Measurements from ENCODE around the gene SUPT4H1. TPM values are rescaled to one million over a fixed set of nuclear protein-coding genes. Genes with fewer than 3 reads are reported as not detected.

SUPT4H1 gene
- total RNA-seq, 1 experiment from 2014 or later: 109 TPM

DNA sequence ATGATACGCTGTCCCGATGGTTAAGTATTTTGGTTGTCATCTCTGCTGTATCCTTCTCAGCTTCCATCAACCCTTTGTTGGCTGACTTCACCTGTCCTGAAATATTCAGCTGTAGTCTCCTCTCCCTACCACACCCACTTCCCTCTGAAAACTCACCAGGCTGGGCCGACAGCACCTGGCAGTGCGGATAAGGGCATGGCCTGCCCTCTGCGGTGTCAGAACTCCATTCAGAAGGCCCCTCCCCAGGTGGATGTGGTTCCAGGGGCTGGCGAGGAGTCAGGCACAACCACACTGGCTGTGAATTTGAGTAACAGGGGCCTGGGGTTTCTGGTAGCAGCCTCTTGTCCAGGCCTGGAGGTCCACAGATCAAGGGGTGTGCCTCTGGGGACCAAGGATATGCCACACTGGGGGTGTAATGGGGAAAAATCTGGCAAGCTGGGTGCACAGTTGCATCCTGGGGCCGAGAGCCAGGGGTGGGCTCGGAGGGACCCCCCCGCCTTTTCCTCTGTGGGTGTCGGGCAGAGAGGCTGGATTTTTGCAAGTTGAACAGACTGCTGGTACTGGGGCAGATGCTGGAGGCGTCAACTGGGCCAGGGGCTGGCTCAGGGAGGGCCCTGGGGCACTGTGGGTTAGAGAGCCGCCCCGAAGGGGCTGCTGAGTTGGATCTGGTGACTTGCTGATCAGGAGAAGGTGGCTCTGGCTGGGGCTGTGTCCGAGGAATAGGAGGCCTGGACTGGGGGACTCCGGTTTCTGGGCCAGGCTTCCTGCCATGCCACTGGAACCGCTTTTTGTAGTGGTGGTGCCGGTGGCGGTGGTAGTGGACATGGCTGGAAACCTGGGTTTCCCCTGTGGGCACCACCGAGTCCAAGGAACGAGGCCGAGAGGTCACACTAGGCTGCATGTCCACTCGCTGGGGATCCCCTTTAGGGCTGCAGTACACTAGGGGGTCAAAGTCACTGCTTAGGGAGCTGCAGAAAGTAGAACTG lies 5.6 kb upstream of the SUPT4H1 start:
- no peak overlapping the region for H3K14ac ChIP-seq (ENCODE audit: insufficient read depth, low read length)
- no peak overlapping the region for H2AK5ac ChIP-seq (ENCODE audit: insufficient read length, low read length)
- Mint-ChIP-seq H3K4me1 (peaks cover 12 to 17% of the 10 kb centered on the region in 2 experiments), H3K27me3 (ENCODE audit: low read depth) (peaks cover 4% of the 10 kb centered on the region), H3K4me3 (no peak overlapping the region), H3K27ac (no peak overlapping the region; a peak in 1 of 7 replicates), H3K36me3 (ENCODE audit: insufficient read depth in 1 of 3, low read depth in 3 of 3) (no peaks in the 10 kb centered on the region), H3K9me3 (no peaks in the 10 kb centered on the region)
- TF ChIP-seq, protein P1, sequence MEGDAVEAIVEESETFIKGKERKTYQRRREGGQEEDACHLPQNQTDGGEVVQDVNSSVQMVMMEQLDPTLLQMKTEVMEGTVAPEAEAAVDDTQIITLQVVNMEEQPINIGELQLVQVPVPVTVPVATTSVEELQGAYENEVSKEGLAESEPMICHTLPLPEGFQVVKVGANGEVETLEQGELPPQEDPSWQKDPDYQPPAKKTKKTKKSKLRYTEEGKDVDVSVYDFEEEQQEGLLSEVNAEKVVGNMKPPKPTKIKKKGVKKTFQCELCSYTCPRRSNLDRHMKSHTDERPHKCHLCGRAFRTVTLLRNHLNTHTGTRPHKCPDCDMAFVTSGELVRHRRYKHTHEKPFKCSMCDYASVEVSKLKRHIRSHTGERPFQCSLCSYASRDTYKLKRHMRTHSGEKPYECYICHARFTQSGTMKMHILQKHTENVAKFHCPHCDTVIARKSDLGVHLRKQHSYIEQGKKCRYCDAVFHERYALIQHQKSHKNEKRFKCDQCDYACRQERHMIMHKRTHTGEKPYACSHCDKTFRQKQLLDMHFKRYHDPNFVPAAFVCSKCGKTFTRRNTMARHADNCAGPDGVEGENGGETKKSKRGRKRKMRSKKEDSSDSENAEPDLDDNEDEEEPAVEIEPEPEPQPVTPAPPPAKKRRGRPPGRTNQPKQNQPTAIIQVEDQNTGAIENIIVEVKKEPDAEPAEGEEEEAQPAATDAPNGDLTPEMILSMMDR (conservative IDR thresholded peaks at IDR 0.05): no peak
- no peak overlapping the region for H4K8ac ChIP-seq (replicated peaks; ENCODE audit: insufficient read length, low read depth, low read length)
- no peak overlapping the region for H3K9ac ChIP-seq (ENCODE audit: extremely low read depth, insufficient read length, low read length)
- no peaks in the 10 kb centered on the region for H3K27me3 ChIP-seq (ENCODE audit: insufficient read depth, low read length)
- H2BK5ac ChIP-seq (ENCODE audit: insufficient read length, low read length): no peak overlapping the region
- no peaks in the 10 kb centered on the region for H3K79me1 ChIP-seq (ENCODE audit: insufficient read depth, low read depth, low read length, poor library complexity, severe bottlenecking)
- no peak overlapping the region for H2BK120ac ChIP-seq (ENCODE audit: low read depth, low read length, poor library complexity, severe bottlenecking)
- no peak overlapping the region for H3K23ac ChIP-seq (ENCODE audit: insufficient read length, low read depth, low read length)
- H4K5ac ChIP-seq (ENCODE audit: insufficient read length, low read depth, low read length): no peak overlapping the region
- no peak overlapping the region for H4K91ac ChIP-seq (ENCODE audit: insufficient read length, low read depth, low read length)
- no peaks in the 10 kb centered on the region for H4K20me1 ChIP-seq (ENCODE audit: control insufficient read depth, insufficient read depth, insufficient read length)
- no peak overlapping the region for H3K18ac ChIP-seq (ENCODE audit: insufficient read length, low read depth, low read length)
- no peak overlapping the region for H3K4me2 ChIP-seq (ENCODE audit: insufficient read depth, insufficient read length, low read length)
- H2BK15ac ChIP-seq (ENCODE audit: low read depth, low read length): no peak overlapping the region
- H2BK20ac ChIP-seq (ENCODE audit: low read depth, low read length, poor library complexity, severe bottlenecking): no peak overlapping the region
- H3K79me2 ChIP-seq (ENCODE audit: insufficient read depth, low read length): no peaks in the 10 kb centered on the region
- H2AFZ ChIP-seq (ENCODE audit: low read length): no peak overlapping the region
- H3K9me3 ChIP-seq (ENCODE audit: control insufficient read depth, low read depth, low read length): no peaks in the 10 kb centered on the region
- H3K4me1 ChIP-seq (ENCODE audit: insufficient read depth, low read length): no peaks in the 10 kb centered on the region; the same call in 1 of the 2 replicates
- no CpG with 5 or more reads among the region's 22 CpGs for WGBS (ENCODE audit: extremely low coverage, insufficient read length, low lambda C conversion rate)
- H3K27ac ChIP-seq (ENCODE audit: insufficient read length, low read depth, low read length): no peak overlapping the region
- no peak overlapping the region for H3K56ac ChIP-seq (ENCODE audit: insufficient read length, low read depth, low read length)
- no peak for DNase-seq
- no peak overlapping the region for H3T11ph ChIP-seq (ENCODE audit: low read length)
- H3K4ac ChIP-seq (ENCODE audit: low read depth, low read length): no peak overlapping the region
- peaks cover 5% of the 10 kb centered on the region for H3K23me2 ChIP-seq (ENCODE audit: insufficient read length, low read depth, low read length, poor library complexity, severe bottlenecking)
- no peak overlapping the region for H2BK12ac ChIP-seq (ENCODE audit: insufficient read length, low read depth, low read length)

Data from H9 (cell line).